Bronchial epithelial cell (primary cell): ENCODE data around the gene SNX27. TPM values are rescaled to one million over a fixed set of nuclear protein-coding genes. Genes with fewer than 3 reads are reported as not detected.
A peak's percentile ranks its signal among the peaks of the same experiment; 100 is the strongest.
"Not testable (repeated sequence)": the region's sequence is repeated elsewhere in the genome, so short reads cannot be mapped to it uniquely, and the experiment has no call there.

ENCODE experiments used
- DNase-seq: peaks from one replicate; pipeline ENCODE4 v3.0.0-alpha.2; 2010; ENCODE audit warnings: low read depth
- FAIRE-seq: peaks from 2 replicates; lab custom pipeline; 2011; peaks lifted over from hg19 to GRCh38; lab: Jason Lieb, UNC
- H3K27me3 ChIP-seq: 2 replicates; pipeline ENCODE4 v1.5.1; 2011; ENCODE audit warnings: low read length; ENCODE audit not compliant: control insufficient read depth, insufficient read depth
- H3K36me3 ChIP-seq: 2 replicates; pipeline ENCODE4 v1.5.1; 2011; ENCODE audit warnings: low read length; ENCODE audit not compliant: control insufficient read depth, insufficient read depth
- H3K4me3 ChIP-seq: 2 replicates; pipeline ENCODE4 v1.5.1; 2011; ENCODE audit warnings: mild to moderate bottlenecking, low read depth, low read length, control low read depth
- CTCF ChIP-seq: IDR thresholded peaks from 2 replicates; pipeline ENCODE4 v1.5.1; 2011; ENCODE audit warnings: mild to moderate bottlenecking, moderate library complexity, low read length, control low read depth, inconsistent platforms; ENCODE audit not compliant: insufficient read depth, severe bottlenecking
- total RNA-seq: library from RNA; depleted of rRNA; stranded (reverse); fragments of >200 nt; gene quantifications from 2 replicates; pipeline ENCODE4 v1.2.1, GENCODE V29; 2014

Gene SNX27
- total RNA-seq, 1 donor from 2014 or later: 20.0 TPM

GRCh38 chr1:151590961-151591360, 20.9 kb upstream of the SNX27 start:
- no peaks in the 10 kb centered on the region for H3K27me3 ChIP-seq
- FAIRE-seq: no peak
- no peaks in the 10 kb centered on the region for H3K36me3 ChIP-seq
- TF ChIP-seq CTCF: no peak
- H3K4me3 ChIP-seq: no peak overlapping the region
- no peak for DNase-seq

GRCh38 chr1:151593730-151594129, 18.1 kb upstream of the SNX27 start:
- Histone ChIP-seq H3K36me3 (no peaks in the 10 kb centered on the region), H3K27me3 (no peaks in the 10 kb centered on the region), H3K4me3 (no peak overlapping the region)
- FAIRE-seq: no peak
- TF ChIP-seq CTCF: no peak
- DNase-seq: no peak

GRCh38 chr1:151594143-151594625, 17.7 kb upstream of the SNX27 start:
- Histone ChIP-seq H3K27me3 (no peaks in the 10 kb centered on the region), H3K4me3 (no peak overlapping the region), H3K36me3 (no peaks in the 10 kb centered on the region)
- FAIRE-seq (no peak), DNase-seq (peak; percentile 61)
- TF ChIP-seq CTCF: peak; percentile 94

GRCh38 chr1:151596166-151596953, 15.5 kb upstream of the SNX27 start:
- Histone ChIP-seq H3K27me3 (no peaks in the 10 kb centered on the region), H3K4me3 (no peak overlapping the region), H3K36me3 (no peaks in the 10 kb centered on the region)
- FAIRE-seq: peak; percentile 13
- TF ChIP-seq CTCF: no peak
- DNase-seq: peak; percentile 88

GRCh38 chr1:151602550-151602949, 9.3 kb upstream of the SNX27 start:
- not testable (repeated sequence) for H3K27me3 ChIP-seq

GRCh38 chr1:151604291-151604690, 7.6 kb upstream of the SNX27 start:
- Histone ChIP-seq H3K27me3 (no peaks in the 10 kb centered on the region), H3K4me3 (no peak overlapping the region), H3K36me3 (no peaks in the 10 kb centered on the region)
- FAIRE-seq: no peak
- TF ChIP-seq CTCF: no peak
- peak; percentile 51 for DNase-seq

More at GRCh38 chr1:151602550-151602949, 9.3 kb upstream of the SNX27 start:
- H3K4me3 ChIP-seq, H3K36me3 ChIP-seq, DNase-seq, FAIRE-seq: not testable (repeated sequence)
